Naive B cell (primary cell): ENCODE results near the gene SRSF2. TPM values are rescaled to one million over a fixed set of nuclear protein-coding genes. Genes with fewer than 3 reads are reported as not detected.
A peak's percentile ranks its signal among the peaks of the same experiment; 100 is the strongest.

ENCODE experiments used
- ATAC-seq, 2 donors: fragments of 150-1000 bp; cut with Tn5 transposase; 2 replicates each; pipeline ENCODE4 v1.10.0; 2021; ENCODE audit warnings: low read depth in 2 of 2, mild to moderate bottlenecking in 2 of 2, moderate library complexity in 2 of 2
- DNase-seq: peaks from one replicate; pipeline ENCODE4 v3.0.0; 2022
- H3K27ac Mint-ChIP-seq, 6 donors: one replicate each; pipeline ENCODE4 v1.8.0; 2020 to 2022; ENCODE audit warnings: mild to moderate bottlenecking in 6 of 6, mixed read lengths in 6 of 6, moderate library complexity in 5 of 6, inconsistent platforms in 2 of 6
- H3K27me3 Mint-ChIP-seq, 3 donors: one replicate each; pipeline ENCODE4 v1.8.0; 2021 to 2022; ENCODE audit warnings: mixed read lengths in 3 of 3, mild to moderate bottlenecking in 1 of 3
- H3K36me3 Mint-ChIP-seq, 2 donors: one replicate each; pipeline ENCODE4 v1.8.0; 2020 to 2022; ENCODE audit warnings: mixed read lengths in 2 of 2, inconsistent platforms in 1 of 2, mild to moderate bottlenecking in 1 of 2
- H3K4me1 Mint-ChIP-seq, 3 donors: one replicate each; pipeline ENCODE4 v1.8.0; 2020 to 2022; ENCODE audit warnings: mixed read lengths in 3 of 3, inconsistent platforms in 1 of 3, mild to moderate bottlenecking in 1 of 3, moderate library complexity in 1 of 3
- H3K4me3 Mint-ChIP-seq, 8 donors: one replicate each; pipeline ENCODE4 v1.8.0; 2020 to 2022; ENCODE audit warnings: mild to moderate bottlenecking in 8 of 8, mixed read lengths in 8 of 8, moderate library complexity in 8 of 8, inconsistent platforms in 2 of 8
- H3K9me3 Mint-ChIP-seq, 7 donors: one replicate each; pipeline ENCODE4 v1.8.0; 2020 to 2022; ENCODE audit warnings: mixed read lengths in 7 of 7, mild to moderate bottlenecking in 5 of 7, inconsistent platforms in 2 of 7, moderate library complexity in 1 of 7
- polyA plus RNA-seq, 6 donors: library from polyadenylated mRNA; unstranded; fragments of 300-500 nt; fragmentation: Illumina TruSeq; gene quantifications; one replicate each; pipeline ENCODE4 v1.2.3, GENCODE V29; 2021; ENCODE audit warnings: low read depth in 6 of 6

Gene SRSF2
- 100 to 1,000 TPM in 4 of 6 donors, 10 to 100 TPM in 2; 70.5 to 144 (median 112) TPM for polyA plus RNA-seq

DNA sequence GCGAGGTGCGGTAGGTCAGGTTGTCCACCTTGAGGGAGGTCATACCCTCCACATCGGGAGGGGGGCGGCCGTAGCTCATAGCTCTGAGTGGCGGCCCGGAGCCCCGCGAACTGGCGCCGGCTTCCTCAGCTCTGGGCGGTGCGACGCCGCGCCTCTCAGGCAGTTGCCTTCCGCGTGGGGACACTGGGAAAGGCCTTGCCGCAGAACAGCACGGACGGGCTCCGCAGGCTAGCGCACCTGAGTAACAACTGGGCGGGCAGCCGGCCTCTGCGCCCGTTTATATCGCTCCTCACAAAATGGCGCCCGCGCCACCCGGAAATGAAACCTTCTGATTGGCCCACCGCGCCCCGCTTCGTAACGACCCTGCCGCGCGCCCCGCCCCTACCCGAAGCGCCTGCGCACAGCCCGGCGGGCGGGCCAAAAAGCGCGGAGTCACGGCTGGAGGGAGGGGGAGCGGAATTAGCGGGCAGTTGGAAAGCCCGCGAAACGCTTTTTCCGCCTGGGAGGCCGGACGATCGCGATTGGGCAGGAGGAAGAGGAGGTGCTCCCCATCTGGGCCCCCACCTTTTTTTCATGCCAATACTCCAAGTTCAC is at the start of gene SRSF2:
TSS of gene SRSF2 (minus strand) at position 250 of the 594 bp plus-strand sequence. CDS start at position 79, 171 bp downstream.
- peak within 1 kb of the TSS; percentile 95 to 99 (median 98) for H3K4me3 Mint-ChIP-seq
- peaks cover 29% of the 10 kb centered on the region in 2 donors for H3K36me3 Mint-ChIP-seq
- H3K27ac Mint-ChIP-seq = peak within 1 kb of the TSS; percentile 97 to 99 (median 99)
- peaks cover 31 to 58% (median 34%) of the 10 kb centered on the region in 3 donors for H3K4me1 Mint-ChIP-seq
- ATAC-seq (peak; percentile 67), DNase-seq (peak; percentile 100)
- no peaks in the 10 kb centered on the region for H3K27me3 Mint-ChIP-seq
- no peaks in the 10 kb centered on the region for H3K9me3 Mint-ChIP-seq

GRCh38 chr17:76784926-76785325 is 47.8 kb upstream of the SRSF2 start:
- no peak overlapping the region for H3K4me3 Mint-ChIP-seq
- no peak for ATAC-seq
- DNase-seq = no peak
- H3K27me3 Mint-ChIP-seq = no peaks in the 10 kb centered on the region
- no peaks in the 10 kb centered on the region for H3K9me3 Mint-ChIP-seq
- no peaks in the 10 kb centered on the region for H3K36me3 Mint-ChIP-seq
- no peaks in the 10 kb centered on the region for H3K4me1 Mint-ChIP-seq
- H3K27ac Mint-ChIP-seq = no peak overlapping the region

GRCh38 chr17:76783146-76783545 is 46.0 kb upstream of the SRSF2 start:
- Mint-ChIP-seq H3K27ac (no peak overlapping the region), H3K36me3 (peaks cover 0 to 4% of the 10 kb centered on the region in 2 donors), H3K4me1 (no peaks in the 10 kb centered on the region), H3K4me3 (no peak overlapping the region), H3K27me3 (no peaks in the 10 kb centered on the region), H3K9me3 (no peaks in the 10 kb centered on the region)
- DNase-seq (no peak), ATAC-seq (no peak)

DNA sequence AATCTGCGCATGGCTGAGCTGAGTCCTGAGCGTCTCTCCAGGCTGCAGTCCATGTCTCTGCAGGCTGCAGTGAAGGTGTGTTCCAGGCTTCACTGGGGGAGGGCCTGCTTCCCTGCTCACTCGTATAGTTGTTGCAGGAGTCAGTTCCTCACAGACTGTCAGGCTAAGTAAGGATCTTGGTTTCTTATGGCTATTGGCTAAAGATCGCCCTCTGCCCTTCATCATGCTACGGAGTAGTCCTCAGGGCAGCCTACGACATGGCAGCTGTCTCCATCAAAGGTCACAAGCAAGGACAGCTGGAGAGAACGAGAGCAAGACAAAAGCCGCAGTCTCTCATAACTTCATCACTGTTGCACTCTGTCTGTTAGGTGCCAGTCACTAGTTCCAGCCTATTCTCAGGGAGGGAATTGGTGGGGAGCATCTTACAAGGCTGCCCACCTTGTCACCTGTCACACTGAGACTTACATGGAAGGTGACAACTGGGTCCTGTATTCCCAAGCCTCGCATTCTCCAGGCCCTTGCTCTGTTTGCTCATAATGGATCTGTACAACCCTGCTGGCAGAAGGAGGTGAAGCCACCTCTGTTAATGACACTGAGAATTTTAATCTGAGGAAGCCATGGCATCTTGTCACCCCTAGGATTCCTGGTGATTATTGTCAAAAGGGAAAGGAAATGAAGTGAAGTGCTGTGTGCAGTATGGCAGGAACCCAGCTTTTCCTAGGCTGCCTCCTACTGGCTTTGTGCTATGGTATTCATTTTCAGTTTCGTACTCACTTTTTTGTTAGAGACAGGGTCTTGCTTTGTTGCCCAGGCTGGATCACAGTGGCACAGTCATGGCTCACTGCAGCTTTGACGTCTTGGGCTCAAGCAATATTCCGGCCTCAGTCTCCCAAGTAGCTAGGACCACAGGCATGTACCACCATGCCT is 44.2 kb upstream of the SRSF2 start:
- H3K27me3 Mint-ChIP-seq = no peaks in the 10 kb centered on the region
- no peak overlapping the region for H3K4me3 Mint-ChIP-seq
- no peaks in the 10 kb centered on the region for H3K9me3 Mint-ChIP-seq
- ATAC-seq (no peak), DNase-seq (no peak)
- H3K36me3 Mint-ChIP-seq = peaks cover under 1 to 12% of the 10 kb centered on the region in 2 donors
- no peaks in the 10 kb centered on the region for H3K4me1 Mint-ChIP-seq
- peak overlapping the region in 1 of 6 donors; percentile 73 for H3K27ac Mint-ChIP-seq

- no peak for ATAC-seq
- no peaks in the 10 kb centered on the region for H3K9me3 Mint-ChIP-seq
- H3K4me3 Mint-ChIP-seq = no peak overlapping the region
- H3K4me1 Mint-ChIP-seq = peaks cover 0 to 7% (median 5%) of the 10 kb centered on the region in 3 donors
- no peak for DNase-seq
- H3K36me3 Mint-ChIP-seq = peaks cover 16 to 25% of the 10 kb centered on the region in 2 donors
- H3K27me3 Mint-ChIP-seq = no peaks in the 10 kb centered on the region
- peak overlapping the region in 1 of 6 donors; percentile 24 for H3K27ac Mint-ChIP-seq
Observed at GRCh38 chr17:76775021-76775600, 38.0 kb upstream of the SRSF2 start.

DNA sequence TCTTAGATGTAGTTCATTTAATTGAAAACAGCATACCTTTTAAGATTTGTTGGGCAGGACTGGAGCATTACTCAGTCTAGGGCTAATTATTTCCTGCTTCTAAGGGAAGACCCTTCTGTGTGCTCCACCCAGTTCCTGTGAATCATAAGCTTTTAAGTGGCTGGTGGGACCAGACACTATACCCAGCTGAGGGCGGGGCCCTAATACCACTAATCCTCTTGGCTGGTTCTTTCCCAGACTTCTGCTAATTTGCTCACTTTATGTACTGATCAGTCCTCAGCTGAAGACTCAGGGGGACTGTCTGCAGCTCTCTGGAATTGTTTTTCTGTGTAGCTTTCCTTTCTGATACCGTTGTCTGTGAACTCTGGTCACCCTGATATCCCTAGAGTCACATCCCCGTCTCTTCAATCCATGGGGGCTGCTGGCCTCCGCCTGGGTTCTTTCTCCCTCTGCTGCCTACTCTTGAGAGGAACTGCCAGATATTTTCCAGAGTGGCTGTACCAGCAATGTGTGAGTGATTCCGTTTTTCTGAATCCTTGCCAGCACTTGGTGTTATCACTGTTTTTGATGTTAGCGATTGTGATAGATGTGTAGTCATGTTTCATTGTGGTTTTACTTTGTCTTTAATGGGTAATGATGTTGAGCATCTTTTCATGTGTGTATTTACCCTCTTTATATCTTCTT is 35.9 kb upstream of the SRSF2 start:
- Mint-ChIP-seq H3K27me3 (no peaks in the 10 kb centered on the region), H3K9me3 (no peaks in the 10 kb centered on the region), H3K4me3 (no peak overlapping the region), H3K27ac (peak overlapping the region in 4 of 6 donors; percentile 34 to 76 (median 58)), H3K36me3 (peaks cover 25 to 29% of the 10 kb centered on the region in 2 donors), H3K4me1 (peaks cover 0 to 7% (median 5%) of the 10 kb centered on the region in 3 donors)
- ATAC-seq (no peak), DNase-seq (no peak)

DNA sequence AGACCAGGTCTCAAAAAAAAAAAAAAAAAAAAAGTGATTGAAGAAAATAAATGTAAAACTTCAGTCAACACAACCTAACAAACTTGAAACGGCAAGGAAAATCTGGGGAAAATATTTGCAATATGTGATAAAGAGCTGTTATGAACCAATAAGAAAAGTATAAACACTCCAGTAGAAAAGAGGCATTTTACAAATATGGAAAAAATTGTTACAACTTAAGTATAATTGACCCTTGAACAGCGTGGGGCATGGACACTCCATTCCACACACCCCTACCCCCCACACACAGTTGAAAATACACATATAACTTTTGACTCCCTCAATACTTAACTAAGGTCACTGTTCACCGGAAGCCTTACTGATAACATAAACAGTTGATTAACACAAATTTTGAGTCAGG is 21.4 kb upstream of the SRSF2 start:
- ATAC-seq = no peak
- peaks cover 0 to 1% (median 0%) of the 10 kb centered on the region in 3 donors for H3K4me1 Mint-ChIP-seq
- no peaks in the 10 kb centered on the region for H3K27me3 Mint-ChIP-seq
- no peaks in the 10 kb centered on the region for H3K9me3 Mint-ChIP-seq
- no peak overlapping the region for H3K27ac Mint-ChIP-seq
- no peak for DNase-seq
- no peak overlapping the region for H3K4me3 Mint-ChIP-seq
- peaks cover 0 to 9% of the 10 kb centered on the region in 2 donors for H3K36me3 Mint-ChIP-seq

GRCh38 chr17:76757256-76757655 is 20.1 kb upstream of the SRSF2 start:
- H3K27me3 Mint-ChIP-seq = no peaks in the 10 kb centered on the region
- no peak overlapping the region for H3K27ac Mint-ChIP-seq
- H3K4me3 Mint-ChIP-seq = no peak overlapping the region
- H3K9me3 Mint-ChIP-seq = no peaks in the 10 kb centered on the region
- H3K36me3 Mint-ChIP-seq = peaks cover under 1 to 9% of the 10 kb centered on the region in 2 donors
- DNase-seq (no peak), ATAC-seq (no peak)
- peaks cover 0 to 9% (median 0%) of the 10 kb centered on the region in 3 donors for H3K4me1 Mint-ChIP-seq

DNA sequence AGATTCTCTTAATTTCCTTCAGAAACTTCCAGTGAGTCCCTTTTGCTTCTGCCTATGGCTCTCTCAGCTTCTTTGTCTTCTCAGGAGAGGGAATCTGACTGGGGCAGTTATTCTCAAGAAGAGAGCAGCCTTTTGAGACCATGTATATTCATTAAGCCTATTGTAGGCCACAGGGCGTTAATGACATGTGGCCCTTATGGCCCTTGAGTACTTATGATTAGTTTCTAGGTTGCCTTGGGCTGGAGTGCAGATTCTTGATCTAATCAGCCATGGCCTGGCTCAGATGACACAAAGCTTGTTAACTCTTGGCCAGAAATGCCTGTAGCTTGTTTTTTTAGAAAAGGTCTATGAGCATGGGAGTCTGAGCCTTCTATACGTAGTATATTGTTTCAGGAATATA is 18.2 kb upstream of the SRSF2 start:
- H3K9me3 Mint-ChIP-seq = no peaks in the 10 kb centered on the region
- peaks cover 0 to 9% (median 0%) of the 10 kb centered on the region in 3 donors for H3K4me1 Mint-ChIP-seq
- H3K4me3 Mint-ChIP-seq = no peak overlapping the region
- DNase-seq = no peak
- no peak overlapping the region for H3K27ac Mint-ChIP-seq
- no peak for ATAC-seq
- peaks cover 6 to 9% of the 10 kb centered on the region in 2 donors for H3K36me3 Mint-ChIP-seq
- H3K27me3 Mint-ChIP-seq = no peaks in the 10 kb centered on the region

DNA sequence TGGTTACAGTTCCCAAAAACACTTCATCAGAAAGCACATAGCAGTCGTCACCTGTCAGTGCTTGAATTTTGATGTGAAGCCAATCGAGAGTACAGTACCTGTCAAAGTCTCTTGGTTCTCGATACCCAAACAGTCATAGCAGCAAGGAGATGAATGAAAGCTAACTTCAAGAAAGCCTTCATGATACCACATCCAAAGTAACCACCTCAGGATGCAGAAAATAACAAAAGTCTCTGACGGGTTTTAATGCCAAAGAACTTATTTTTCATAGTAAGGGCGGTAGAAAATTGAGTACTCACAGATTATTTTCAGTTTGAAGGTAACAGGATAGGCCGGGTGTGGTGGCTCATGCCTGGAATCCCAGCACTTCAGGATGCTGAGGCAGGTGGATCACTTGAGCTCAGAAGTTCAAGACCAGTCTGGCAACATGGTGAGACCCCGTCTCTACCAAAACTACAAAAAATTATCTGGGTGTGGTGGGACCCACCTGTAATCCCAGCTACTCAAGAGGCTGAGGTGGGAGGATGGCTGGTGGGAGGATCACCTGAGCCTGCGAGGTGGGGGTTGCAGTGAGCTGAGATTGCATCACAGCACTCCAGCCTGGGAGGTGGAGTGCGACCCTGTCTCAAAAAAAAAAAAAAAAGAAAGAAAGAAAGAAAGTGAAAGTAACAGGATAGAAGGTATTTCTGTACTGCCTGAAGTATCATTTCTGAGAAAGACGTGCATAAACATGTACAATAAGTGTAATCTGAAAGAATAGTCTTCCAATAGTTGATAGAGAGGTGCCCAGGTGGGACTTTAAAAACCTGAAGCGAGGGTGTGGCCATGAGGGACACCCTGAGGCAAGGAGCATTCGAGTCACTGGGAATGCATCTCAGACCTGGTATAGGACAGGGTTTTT is 16.2 kb upstream of the SRSF2 start:
- Mint-ChIP-seq H3K4me3 (peak overlapping the region in 1 of 8 donors; percentile 25), H3K9me3 (no peaks in the 10 kb centered on the region), H3K27ac (peak overlapping the region in 3 of 6 donors; percentile 24 to 61 (median 49)), H3K4me1 (peaks cover 0 to 9% (median 0%) of the 10 kb centered on the region in 3 donors), H3K27me3 (no peaks in the 10 kb centered on the region), H3K36me3 (peaks cover 9% of the 10 kb centered on the region in 2 donors)
- DNase-seq (no peak), ATAC-seq (no peak)

DNA sequence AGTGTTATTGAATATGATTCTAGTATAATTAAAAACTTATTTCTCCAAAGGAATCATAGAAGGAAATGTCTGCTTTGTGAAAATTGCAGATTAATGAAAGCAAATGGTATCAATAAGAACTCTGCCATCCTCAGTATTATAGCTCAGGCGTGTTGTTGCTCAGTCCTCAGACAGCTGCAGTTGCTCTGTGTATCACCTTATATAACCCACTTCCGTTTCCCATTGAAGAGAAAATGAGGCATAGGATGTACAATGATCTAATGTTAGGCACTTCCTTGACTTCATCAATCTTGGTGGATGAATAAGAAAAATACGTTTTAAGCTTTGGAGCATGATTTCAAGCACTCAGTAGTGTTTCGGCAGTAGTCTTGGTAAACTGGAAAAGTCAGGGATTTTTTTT is 14.9 kb upstream of the SRSF2 start:
- Mint-ChIP-seq H3K4me3 (no peak overlapping the region), H3K27me3 (no peaks in the 10 kb centered on the region)

GRCh38 chr17:76751416-76751993 is 14.4 kb upstream of the SRSF2 start:
- H3K9me3 Mint-ChIP-seq = no peaks in the 10 kb centered on the region
- H3K4me3 Mint-ChIP-seq = no peak overlapping the region
- ATAC-seq (no peak), DNase-seq (no peak)
- H3K4me1 Mint-ChIP-seq = peaks cover 3 to 9% (median 4%) of the 10 kb centered on the region in 3 donors
- peaks cover 0 to 9% of the 10 kb centered on the region in 2 donors for H3K36me3 Mint-ChIP-seq
- H3K27me3 Mint-ChIP-seq = no peaks in the 10 kb centered on the region
- H3K27ac Mint-ChIP-seq = no peak overlapping the region

More for the DNA sequence above, 14.9 kb upstream of the SRSF2 start:
- peaks cover 3 to 9% of the 10 kb centered on the region in 2 donors for H3K36me3 Mint-ChIP-seq
- H3K4me1 Mint-ChIP-seq = peaks cover 3 to 9% (median 4%) of the 10 kb centered on the region in 3 donors
- peak overlapping the region in 1 of 6 donors; percentile 63 for H3K27ac Mint-ChIP-seq
- no peak for ATAC-seq
- no peaks in the 10 kb centered on the region for H3K9me3 Mint-ChIP-seq
- DNase-seq = no peak
